MM.1S (cell line): Measurements from ENCODE around the gene WDSUB1.

ENCODE experiments used
- EZH2 ChIP-seq: fragments of 300-600 bp; sonication (generic); optimal IDR thresholded peaks from 2 replicates; pipeline ENCODE3; 2017; ENCODE audit warnings: low read depth, mild to moderate bottlenecking, antibody characterized with exemption, low read length, mixed read lengths
- TF ChIP-seq, protein P1 (sequence below): fragments of 300-600 bp; sonication (generic); IDR thresholded peaks from 2 replicates; pipeline ENCODE4 v1.5.1; 2016; ENCODE audit warnings: antibody characterized with exemption, low read length, mixed read lengths

DNA sequence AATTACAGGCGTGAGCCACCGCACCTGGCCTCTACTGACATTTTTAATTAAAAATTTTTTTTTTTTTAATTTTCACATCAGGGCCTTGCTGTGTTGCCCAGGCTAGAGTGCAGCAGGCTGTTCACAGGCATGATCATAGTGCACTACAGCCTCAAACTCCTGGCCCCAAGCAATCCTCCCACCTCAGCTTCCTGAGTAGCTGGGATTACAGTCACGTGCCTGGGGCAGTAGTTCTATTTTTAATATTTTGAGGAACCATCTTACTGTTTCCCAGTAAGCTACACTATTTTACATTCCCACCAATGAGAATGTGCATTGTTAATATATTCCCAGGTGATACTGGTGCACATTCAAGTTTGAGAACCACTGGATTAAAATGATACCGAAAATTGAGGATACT lies 92.7 kb downstream of the WDSUB1 start:
- TF ChIP-seq, protein P1, sequence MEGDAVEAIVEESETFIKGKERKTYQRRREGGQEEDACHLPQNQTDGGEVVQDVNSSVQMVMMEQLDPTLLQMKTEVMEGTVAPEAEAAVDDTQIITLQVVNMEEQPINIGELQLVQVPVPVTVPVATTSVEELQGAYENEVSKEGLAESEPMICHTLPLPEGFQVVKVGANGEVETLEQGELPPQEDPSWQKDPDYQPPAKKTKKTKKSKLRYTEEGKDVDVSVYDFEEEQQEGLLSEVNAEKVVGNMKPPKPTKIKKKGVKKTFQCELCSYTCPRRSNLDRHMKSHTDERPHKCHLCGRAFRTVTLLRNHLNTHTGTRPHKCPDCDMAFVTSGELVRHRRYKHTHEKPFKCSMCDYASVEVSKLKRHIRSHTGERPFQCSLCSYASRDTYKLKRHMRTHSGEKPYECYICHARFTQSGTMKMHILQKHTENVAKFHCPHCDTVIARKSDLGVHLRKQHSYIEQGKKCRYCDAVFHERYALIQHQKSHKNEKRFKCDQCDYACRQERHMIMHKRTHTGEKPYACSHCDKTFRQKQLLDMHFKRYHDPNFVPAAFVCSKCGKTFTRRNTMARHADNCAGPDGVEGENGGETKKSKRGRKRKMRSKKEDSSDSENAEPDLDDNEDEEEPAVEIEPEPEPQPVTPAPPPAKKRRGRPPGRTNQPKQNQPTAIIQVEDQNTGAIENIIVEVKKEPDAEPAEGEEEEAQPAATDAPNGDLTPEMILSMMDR, result no peak
- no peak for TF ChIP-seq EZH2
